Upper lobe of left lung (tissue), 4 donors: Measurements from ENCODE around the gene ASF1A.

ENCODE experiments used
- EP300 ChIP-seq, 4 donors: sonication (generic); formaldehyde crosslinking; IDR thresholded peaks; one replicate each; pipeline ENCODE4 v1.5.1; 2017; ENCODE audit warnings: antibody characterized with exemption in 4 of 4, control low read depth in 2 of 4
- POLR2A ChIP-seq, 4 donors: fragments of 450-650 bp; IDR thresholded peaks; one replicate each; pipeline ENCODE4 v1.5.1; 2016 to 2017; ENCODE audit warnings: antibody characterized with exemption in 4 of 4, mild to moderate bottlenecking in 2 of 4
- POLR2AphosphoS5 ChIP-seq, 2 donors: sonication (generic); formaldehyde crosslinking; IDR thresholded peaks; one replicate each; pipeline ENCODE4 v1.5.1; 2017; ENCODE audit warnings: antibody characterized with exemption in 2 of 2
- TF ChIP-seq, protein P1 (sequence below), 6 experiments: fragments of 450-650 bp in 4 of 6; fragments of 200-600 bp in 2 of 6; sonication (generic) in 2 of 6; IDR thresholded peaks; one replicate each; pipeline ENCODE4 v1.5.1; 2016 to 2019; ENCODE audit warnings: antibody characterized with exemption in 6 of 6

DNA sequence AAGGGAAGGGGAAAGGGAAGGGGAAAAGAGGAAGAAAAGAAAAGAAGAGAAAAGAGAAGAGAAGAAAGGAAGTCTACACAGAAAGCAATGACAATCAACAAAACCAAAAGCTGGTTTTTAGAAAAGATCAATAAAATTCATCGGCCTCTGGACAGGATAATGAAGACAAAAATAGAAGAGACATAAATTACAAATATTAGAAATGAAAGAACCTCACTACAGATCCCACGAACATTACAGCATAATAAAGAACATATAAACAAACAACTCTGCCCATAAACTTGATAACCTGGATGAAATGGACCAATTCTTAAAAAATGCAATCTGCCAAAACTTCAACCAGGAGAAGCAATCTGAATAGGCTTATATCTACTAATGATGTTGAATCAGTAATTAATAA, 20.7 kb upstream of the ASF1A start:
- TF ChIP-seq, protein P1, sequence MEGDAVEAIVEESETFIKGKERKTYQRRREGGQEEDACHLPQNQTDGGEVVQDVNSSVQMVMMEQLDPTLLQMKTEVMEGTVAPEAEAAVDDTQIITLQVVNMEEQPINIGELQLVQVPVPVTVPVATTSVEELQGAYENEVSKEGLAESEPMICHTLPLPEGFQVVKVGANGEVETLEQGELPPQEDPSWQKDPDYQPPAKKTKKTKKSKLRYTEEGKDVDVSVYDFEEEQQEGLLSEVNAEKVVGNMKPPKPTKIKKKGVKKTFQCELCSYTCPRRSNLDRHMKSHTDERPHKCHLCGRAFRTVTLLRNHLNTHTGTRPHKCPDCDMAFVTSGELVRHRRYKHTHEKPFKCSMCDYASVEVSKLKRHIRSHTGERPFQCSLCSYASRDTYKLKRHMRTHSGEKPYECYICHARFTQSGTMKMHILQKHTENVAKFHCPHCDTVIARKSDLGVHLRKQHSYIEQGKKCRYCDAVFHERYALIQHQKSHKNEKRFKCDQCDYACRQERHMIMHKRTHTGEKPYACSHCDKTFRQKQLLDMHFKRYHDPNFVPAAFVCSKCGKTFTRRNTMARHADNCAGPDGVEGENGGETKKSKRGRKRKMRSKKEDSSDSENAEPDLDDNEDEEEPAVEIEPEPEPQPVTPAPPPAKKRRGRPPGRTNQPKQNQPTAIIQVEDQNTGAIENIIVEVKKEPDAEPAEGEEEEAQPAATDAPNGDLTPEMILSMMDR (IDR thresholded peaks at IDR 0.05): no peak
- TF ChIP-seq EP300 (IDR thresholded peaks at IDR 0.05): no peak
- no peak for TF ChIP-seq POLR2A (IDR thresholded peaks at IDR 0.05)
- no peak for TF ChIP-seq POLR2AphosphoS5 (IDR thresholded peaks at IDR 0.05)
